ENCODE measurements around the gene MCC. TPM values are rescaled to one million over a fixed set of nuclear protein-coding genes. Genes with fewer than 3 reads are reported as not detected.

MCC gene
- total RNA-seq, 1 donor from 2014 or later = 29.4 TPM

DNA sequence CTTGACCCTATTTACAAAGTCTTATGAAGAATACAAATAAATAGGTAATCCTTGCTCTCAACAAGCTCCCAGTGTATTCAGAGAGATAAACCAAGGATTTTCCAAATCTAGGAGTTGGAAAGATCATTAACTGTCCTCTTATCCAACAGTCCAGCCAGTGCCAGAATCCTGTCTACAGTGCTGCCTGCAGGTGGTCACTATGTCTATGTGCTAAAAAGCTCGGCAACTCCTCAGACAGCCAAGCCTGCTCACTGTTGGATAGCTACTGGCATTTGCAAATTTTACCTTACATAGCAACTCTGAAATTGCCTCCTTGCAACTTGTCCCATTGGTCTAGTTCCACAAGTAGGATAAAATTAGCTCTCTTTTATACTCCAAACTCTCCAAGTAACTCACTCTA, 324.2 kb downstream of the MCC start:
- ATAC-seq (ENCODE audit: poor library complexity) = no peak
- DNase-seq = no peak
- intact Hi-C loops (cut with DNase I) = no loop called here

DNA sequence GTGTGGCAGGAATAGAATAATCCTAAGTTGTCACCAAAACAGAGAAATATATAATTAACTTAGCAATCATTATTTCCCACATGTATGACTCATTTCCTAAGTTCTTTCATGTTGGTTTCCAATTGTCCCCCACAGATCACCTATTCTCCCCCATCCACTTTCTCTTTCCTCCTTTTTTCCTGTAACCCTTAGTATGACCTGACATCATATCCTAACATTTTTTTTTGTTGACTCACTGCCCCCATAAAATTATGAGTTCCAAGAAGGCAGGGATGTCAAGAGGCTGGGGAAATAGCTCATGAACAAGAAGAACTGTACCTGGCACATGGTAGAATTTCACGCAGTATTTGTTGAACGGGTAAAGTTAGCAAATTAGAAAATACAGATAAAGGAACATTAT, 324.9 kb downstream of the MCC start:
- no peak for DNase-seq
- intact Hi-C loops (cut with DNase I) = no loop called here
- ATAC-seq (ENCODE audit: poor library complexity) = no peak

GRCh38 chr5:113162770-113163169, 325.5 kb downstream of the MCC start:
- intact Hi-C loops (cut with DNase I) = no loop called here
- DNase-seq (no peak), ATAC-seq (ENCODE audit: poor library complexity) (peak; percentile 7)

DNA sequence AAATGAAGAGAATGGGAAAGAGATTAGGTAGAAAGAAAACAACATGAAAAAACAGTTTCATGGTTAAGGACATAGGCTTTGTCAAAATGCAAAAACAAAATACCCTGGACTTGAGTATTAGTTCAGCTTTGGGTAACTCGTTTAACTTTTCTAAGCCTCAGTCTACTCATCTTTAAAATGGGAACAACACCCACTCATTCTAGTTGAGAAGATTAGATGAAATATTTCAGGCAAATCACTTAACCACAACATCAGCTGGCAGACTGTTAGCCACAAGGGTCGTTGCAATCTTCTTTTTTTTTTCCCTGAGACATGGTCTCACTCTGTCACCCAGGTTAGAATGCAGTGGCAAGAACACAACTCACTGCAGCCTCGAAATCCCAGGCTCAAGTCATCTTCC, 326.0 kb downstream of the MCC start:
- intact Hi-C loops (cut with DNase I) = no loop called here
- ATAC-seq (ENCODE audit: poor library complexity) (no peak), DNase-seq (no peak)

- DNase-seq = peak; percentile 45
- intact Hi-C loops (cut with DNase I) = no loop called here
- peak; percentile 74 for ATAC-seq (ENCODE audit: poor library complexity)
Observed at GRCh38 chr5:113161806-113162205, 326.4 kb downstream of the MCC start.

GRCh38 chr5:113157886-113158285, 330.4 kb downstream of the MCC start:
- no peak for ATAC-seq (ENCODE audit: poor library complexity)
- intact Hi-C loops (cut with DNase I) = no loop called here
- no peak for DNase-seq

- no peak for DNase-seq
- no peak for ATAC-seq (ENCODE audit: poor library complexity)
- intact Hi-C loops (cut with DNase I) = no loop called here
Observed at GRCh38 chr5:113156271-113156877, 331.9 kb downstream of the MCC start.

DNA sequence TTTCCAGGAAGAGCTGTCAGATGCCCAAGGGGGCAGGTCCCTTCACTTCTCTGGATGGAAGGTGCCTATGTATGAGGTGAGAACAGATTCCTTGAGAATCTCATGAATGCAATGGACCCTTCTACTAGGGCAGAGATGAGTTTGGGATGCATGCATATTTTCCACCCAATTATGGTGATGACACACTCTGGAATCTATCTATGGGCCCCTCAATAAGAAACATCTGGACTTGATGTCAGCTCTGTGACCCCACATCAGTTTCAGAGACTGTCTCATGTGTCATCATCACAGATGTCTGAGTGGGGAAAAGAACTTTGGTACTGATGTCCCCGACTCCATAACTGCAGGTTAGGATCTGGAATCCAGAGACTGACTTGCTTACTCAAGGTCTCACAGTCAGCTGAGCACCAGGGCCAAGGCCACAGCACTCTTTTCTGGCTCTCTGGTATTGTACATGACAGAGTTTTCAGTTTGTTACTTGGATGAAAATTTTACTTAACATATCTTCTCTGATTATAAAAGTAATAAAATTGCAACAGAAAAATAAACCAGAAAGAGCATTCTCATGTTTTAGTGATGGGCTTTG, 334.6 kb downstream of the MCC start:
- no peak for DNase-seq
- intact Hi-C loops (cut with DNase I) = no loop called here
- no peak for ATAC-seq (ENCODE audit: poor library complexity)

DNA sequence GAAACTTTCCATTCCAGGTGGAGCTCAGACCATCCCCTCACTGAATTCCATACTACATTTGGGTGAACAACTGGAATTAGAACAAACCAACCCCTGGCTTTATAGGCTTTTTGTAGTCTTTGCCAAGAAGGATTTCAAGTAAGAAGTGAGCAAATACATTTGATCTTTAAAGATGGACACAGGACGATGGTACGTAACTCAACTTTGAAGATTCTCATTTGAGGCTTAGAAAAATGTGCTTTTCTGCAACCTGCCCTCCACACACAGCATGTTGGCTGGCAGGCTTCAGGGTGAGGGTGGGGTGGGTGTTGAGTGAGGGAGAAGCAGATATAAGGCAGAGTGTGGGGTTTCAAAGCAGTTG, 335.9 kb downstream of the MCC start:
- intact Hi-C loops (cut with DNase I) = no loop called here
- DNase-seq = no peak
- no peak for ATAC-seq (ENCODE audit: poor library complexity)

- ATAC-seq (ENCODE audit: poor library complexity) (no peak), DNase-seq (no peak)
- intact Hi-C loops (cut with DNase I) = no loop called here
Observed at GRCh38 chr5:113151641-113152379, 336.4 kb downstream of the MCC start.

- no peak for DNase-seq
- intact Hi-C loops (cut with DNase I) = no loop called here
Observed at GRCh38 chr5:113150821-113151220, 337.4 kb downstream of the MCC start.

GRCh38 chr5:113150221-113150620, 338.0 kb downstream of the MCC start:
- intact Hi-C loops (cut with DNase I) = no loop called here
- no peak for ATAC-seq (ENCODE audit: poor library complexity)
- no peak for DNase-seq

More at GRCh38 chr5:113150821-113151220, 337.4 kb downstream of the MCC start:
- no peak for ATAC-seq (ENCODE audit: poor library complexity)

DNA sequence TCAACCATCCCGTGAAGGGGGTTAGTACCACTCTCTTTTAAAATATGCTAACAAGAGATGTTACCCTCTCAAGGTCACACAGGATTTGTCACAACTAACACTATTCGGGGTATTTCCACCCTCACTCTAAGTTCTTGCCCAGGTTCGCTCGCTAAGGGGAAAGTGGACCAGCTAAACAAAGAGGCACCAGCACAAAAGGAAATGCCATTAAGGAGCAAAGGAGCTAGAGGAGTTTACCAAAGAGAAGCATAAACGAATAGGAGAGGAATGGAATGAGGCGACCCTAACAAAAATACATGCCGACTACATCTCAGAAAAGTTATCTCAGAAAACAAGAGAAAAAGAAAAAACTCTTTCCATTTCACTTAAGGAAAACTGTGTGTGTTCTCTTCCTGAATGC, 340.7 kb downstream of the MCC start:
- ATAC-seq (ENCODE audit: poor library complexity) (no peak), DNase-seq (no peak)
- intact Hi-C loops (cut with DNase I) = no loop called here

GRCh38 chr5:113147101-113147508, 341.1 kb downstream of the MCC start:
- DNase-seq = no peak
- intact Hi-C loops (cut with DNase I) = no loop called here
- no peak for ATAC-seq (ENCODE audit: poor library complexity)

DNA sequence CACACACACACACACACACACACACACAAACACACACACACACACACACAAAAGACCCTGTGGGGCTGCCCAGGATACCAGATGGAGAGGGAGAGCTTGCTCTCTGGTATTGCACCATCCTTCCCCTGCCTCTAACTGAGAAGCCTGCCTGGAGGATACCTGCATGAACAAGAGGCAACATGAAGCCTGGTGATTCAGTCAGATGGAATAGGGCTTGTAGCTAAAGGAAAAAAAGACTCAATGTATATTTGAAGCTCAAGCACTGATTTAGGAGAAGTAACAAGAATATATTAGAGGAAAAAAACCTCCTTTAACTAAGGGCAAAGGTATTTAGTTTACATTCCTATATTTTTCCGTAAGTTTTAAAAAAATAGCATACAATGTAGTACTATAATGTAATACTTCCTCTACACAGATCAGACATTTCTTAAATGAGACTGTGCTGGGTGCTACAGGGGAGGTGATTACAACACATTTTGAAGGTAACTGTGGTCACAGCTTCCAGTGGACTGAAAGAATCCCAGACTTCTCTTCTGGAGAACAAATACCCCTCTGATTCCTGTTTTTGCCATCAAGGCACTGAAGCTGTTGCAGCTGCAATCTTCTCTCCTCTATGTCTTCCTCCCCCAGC, 342.4 kb downstream of the MCC start:
- intact Hi-C loops (cut with DNase I) = no loop called here
- DNase-seq (no peak), ATAC-seq (ENCODE audit: poor library complexity) (no peak)

DNA sequence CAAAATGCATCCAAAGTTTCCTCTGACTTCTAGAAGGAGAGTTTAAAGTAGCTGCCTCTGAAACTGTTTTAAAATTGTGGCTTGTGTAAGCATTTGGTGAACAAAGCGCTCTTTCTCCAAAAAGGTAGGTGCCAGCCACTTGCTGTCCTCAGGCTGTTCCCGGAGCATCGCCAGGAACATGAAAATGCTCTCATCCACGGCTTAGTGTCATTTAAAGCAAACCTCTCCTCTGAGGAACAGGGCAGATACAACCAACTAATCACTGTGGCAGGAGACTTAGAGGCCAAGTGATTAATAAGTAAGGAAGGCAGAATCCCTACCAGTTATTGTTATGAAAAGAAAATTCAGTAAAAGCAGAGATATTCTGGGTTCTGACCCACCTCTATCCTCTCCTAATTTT, 346.1 kb downstream of the MCC start:
- DNase-seq (no peak), ATAC-seq (ENCODE audit: poor library complexity) (no peak)
- intact Hi-C loops (cut with DNase I) = no loop called here

GRCh38 chr5:113140837-113141671, 347.2 kb downstream of the MCC start:
- intact Hi-C loops (cut with DNase I) = no loop called here
- DNase-seq (no peak), ATAC-seq (ENCODE audit: poor library complexity) (peak; percentile 87)

GRCh38 chr5:113133211-113133975, 354.9 kb downstream of the MCC start:
- intact Hi-C loops (cut with DNase I) = no loop called here
- DNase-seq (no peak), ATAC-seq (ENCODE audit: poor library complexity) (peak; percentile 6)

Measured in Right ventricle myocardium superior (tissue), 1 donor.